ENCODE results near the gene PPP1R12B.
"Not testable (repeated sequence)": the region's sequence is repeated elsewhere in the genome, so short reads cannot be mapped to it uniquely, and the experiment has no call there.

The PPP1R12B gene

GRCh38 chr1:202631076-202631923 is 282.8 kb downstream of the PPP1R12B start:
- DNase-seq (ENCODE audit: low read depth): no peak

- DNase-seq (ENCODE audit: low read depth): no peak
Observed at GRCh38 chr1:202632241-202632640, 283.7 kb downstream of the PPP1R12B start.

GRCh38 chr1:202636171-202636570 is 287.7 kb downstream of the PPP1R12B start:
- not testable (repeated sequence) for DNase-seq (ENCODE audit: low read depth)

GRCh38 chr1:202637321-202638018 is 289.0 kb downstream of the PPP1R12B start:
- DNase-seq (ENCODE audit: low read depth): not testable (repeated sequence)

- DNase-seq (ENCODE audit: low read depth): no peak
Observed at GRCh38 chr1:202638019-202638700, 289.7 kb downstream of the PPP1R12B start.

- DNase-seq (ENCODE audit: low read depth): not testable (repeated sequence)
Observed at GRCh38 chr1:202638701-202639305, 290.3 kb downstream of the PPP1R12B start.

- no peak for DNase-seq (ENCODE audit: low read depth)
Observed at GRCh38 chr1:202639500-202639899, 291.0 kb downstream of the PPP1R12B start.

GRCh38 chr1:202642212-202642611 is 293.7 kb downstream of the PPP1R12B start:
- DNase-seq (ENCODE audit: low read depth): no peak
